NCI-H1417 (cell line): ENCODE results near the gene NAXE.
"Not testable (repeated sequence)": the region's sequence is repeated elsewhere in the genome, so short reads cannot be mapped to it uniquely, and the experiment has no call there.

Source experiments
- DNase-seq, 3 experiments: peaks; one replicate each; lab custom pipeline; 2025; lab: John Stamatoyannopoulos, UW

Gene NAXE

GRCh38 chr1:156593661-156593989 is 2.0 kb downstream of the NAXE start:
- no peak for DNase-seq

- DNase-seq, result no peak
These were observed 2.6 kb downstream of the NAXE start for GRCh38 chr1:156594190-156594589.

- no peak for DNase-seq
These were observed 3.4 kb downstream of the NAXE start for GRCh38 chr1:156595016-156595415.

GRCh38 chr1:156596426-156596825 is 4.8 kb downstream of the NAXE start:
- no peak for DNase-seq

- no peak for DNase-seq
These were observed 6.5 kb downstream of the NAXE start for GRCh38 chr1:156598125-156598524.

GRCh38 chr1:156598731-156599432 is 7.3 kb downstream of the NAXE start:
- DNase-seq, result no peak

- no peak for DNase-seq
These were observed 8.2 kb downstream of the NAXE start for GRCh38 chr1:156599811-156600210.

DNA sequence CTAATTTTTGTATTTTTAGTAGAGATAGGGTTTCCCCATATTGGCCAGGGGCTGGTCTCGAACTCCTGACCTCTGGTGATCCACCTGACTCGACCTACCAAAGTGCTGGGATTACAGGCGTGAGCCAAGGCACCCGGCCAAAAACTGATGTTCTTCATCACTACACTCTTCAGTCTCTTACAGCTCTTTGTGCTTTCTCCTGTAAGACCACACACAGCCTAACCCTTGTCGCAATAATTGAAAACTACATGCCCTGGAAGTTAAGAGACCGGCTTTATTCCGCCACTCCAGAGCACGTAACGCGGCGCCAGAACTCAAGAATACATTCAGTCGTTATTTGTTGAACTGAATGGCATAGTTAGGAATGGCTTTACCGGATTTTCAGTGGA is 9.2 kb downstream of the NAXE start:
- DNase-seq, result no peak

- DNase-seq, result peak; percentile 89 to 92 (median 91)
These were observed 9.7 kb downstream of the NAXE start, which contains the start of gene GPATCH4 for GRCh38 chr1:156601122-156601830. Gene GPATCH4, minus strand, starts transcription at chr1:156601479.

DNA sequence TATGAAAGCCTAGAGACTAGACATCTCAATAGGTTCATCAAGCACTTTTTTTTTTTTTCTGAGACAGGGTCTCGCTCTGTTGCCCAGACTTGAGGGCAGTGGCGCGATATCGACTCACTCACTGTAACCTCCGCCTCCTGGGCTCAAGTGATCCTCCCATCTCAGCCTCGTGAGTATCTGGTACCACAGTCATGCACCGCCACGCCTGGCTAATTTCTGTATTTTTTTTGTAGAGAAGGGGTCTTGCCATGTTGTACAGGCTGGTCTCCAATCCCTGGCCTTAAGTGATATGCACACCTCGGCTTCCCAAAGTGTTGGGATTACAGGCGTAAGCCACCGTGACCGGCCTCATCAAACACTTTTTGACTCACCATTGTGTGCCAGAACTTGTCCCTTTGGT is 10.3 kb downstream of the NAXE start:
- DNase-seq, result peak in 1 of 3 experiments; percentile 44

- DNase-seq, result no peak
These were observed 11.0 kb downstream of the NAXE start for GRCh38 chr1:156602557-156602993.

- DNase-seq, result not testable (repeated sequence)
These were observed 15.8 kb downstream of the NAXE start for GRCh38 chr1:156607344-156607743.

DNA sequence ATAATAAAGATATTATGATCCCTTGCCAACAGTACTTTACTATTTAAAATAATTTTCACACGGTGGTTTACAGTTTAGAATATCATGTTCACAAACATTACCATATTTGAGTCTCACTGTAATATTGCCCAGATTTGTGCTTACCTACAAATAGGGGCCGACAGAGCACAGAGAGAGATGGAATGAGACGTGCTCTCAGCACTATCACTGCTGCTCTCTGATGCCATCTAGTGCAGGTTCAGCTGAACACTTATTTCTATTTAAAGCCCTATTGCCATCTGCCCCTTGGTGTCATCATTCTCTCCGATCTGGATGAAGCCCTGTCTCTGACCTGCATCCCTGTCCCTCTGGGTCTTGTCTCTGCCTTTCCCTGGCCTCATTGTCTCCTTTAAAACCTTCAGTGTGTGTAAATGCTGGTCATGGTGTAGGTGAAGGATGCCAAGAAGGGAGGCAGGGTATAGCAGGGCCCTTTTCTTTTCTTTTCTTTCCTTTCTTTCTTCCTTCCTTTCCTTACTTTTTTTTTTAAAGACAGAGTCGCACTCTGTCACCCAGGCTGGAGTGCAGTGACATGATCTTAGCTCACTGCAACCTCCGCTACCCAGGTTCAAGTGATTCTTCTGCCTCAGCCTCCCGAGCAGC is 16.6 kb downstream of the NAXE start:
- DNase-seq, result peak; percentile 63 to 87 (median 86)

DNA sequence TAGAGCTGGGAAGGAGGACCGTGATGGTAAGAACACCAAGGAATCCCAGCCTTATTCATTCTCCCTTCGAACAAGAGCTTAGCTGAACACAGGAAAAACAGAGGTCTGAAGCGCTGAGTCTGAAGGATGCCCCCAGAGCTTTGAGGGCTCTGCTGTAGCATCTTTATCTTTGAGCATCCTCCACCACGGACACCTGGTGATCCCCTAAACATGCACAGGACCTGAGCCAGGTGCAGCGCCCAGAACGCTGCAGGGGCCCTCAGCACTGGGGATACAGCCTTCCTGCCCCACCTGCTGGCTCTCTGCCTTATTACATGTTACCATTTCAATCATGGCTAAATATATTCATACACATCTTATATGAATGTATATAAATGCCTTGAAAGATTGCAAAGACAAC is 17.4 kb downstream of the NAXE start:
- peak; percentile 64 to 84 (median 69) for DNase-seq

GRCh38 chr1:156610072-156610471 is 18.5 kb downstream of the NAXE start:
- not testable (repeated sequence) for DNase-seq

DNA sequence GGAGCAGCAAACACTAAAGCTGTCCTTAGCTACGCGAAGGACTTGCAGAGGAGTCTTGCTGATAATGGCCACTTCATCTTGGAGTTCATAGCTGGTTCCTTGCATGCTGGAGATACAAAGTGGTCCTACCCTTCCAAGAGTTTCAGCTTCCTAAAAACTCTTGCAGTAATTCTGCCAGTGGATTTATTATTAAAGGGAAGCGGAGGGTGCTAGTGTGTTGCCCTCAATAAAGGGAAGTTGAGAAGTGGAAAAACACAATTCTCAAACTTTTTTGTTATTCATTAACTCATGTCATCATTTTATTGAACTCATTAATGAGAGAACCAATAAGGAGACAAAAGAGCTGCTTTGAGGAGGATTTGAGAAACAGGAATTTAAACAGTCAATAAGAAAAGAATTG is 21.1 kb downstream of the NAXE start:
- DNase-seq, result no peak

GRCh38 chr1:156615946-156616345 is 24.4 kb downstream of the NAXE start:
- no peak for DNase-seq

DNA sequence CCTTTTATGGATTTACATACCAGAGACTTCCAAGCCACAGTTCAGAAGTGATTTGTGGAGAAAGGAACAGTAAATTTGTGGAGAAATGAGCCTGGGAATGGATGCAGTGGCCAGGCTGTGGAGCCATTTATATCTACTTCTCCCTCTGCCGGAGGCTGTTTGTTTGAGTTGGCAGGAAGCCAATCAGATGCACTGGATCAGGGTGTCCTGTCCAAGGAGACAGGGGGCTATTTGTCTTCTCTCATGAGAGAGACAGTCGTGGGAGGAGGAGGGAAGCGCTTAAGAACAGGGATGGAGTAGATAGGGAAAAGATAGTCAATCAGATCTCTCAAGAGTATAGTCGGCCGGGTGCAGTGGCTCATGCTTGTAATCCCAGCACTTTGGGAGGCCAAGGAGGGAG is 24.9 kb downstream of the NAXE start:
- peak; percentile 73 to 92 (median 91) for DNase-seq

DNA sequence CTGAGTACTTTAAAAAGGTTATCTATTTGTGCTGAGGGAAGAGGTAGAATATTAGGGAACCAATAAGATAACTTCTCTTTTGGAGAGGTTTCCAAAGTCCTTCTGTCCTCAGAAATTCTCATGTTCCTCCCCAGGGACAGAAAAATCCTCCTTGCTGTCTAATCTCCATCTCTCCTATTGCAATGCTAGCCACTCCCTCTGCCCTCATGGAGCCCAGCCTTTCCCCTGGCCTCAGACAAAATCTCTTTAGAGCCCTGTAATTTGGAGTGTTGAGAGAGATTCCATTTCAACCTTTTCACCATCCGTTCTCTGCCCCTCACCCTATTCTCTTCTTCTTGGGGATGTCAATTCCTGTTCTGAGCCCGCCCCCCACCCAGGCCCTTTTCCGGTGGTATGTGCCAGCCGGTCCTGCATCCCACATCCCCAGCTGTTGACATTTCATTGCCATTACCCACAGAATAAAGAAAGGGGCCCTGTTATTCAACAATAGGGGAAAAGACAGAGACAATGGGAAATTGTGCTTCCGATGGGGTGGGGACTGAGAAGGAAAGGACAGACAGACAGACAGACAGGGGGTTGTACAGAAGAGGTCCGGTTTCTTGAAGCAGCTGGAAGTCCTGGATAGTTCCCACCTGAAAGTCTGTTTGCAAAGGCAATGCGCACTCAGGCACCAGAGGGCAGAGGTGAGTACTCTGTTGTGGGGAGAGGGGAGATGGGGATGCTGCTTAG is 27.4 kb downstream of the NAXE start, which contains the start of gene HAPLN2:
Gene HAPLN2 (plus strand): TSS at position 563 of the 729 bp plus-strand sequence. CDS start 4,076 bp downstream, outside the sequence.
- peak; percentile 42 to 61 (median 50) for DNase-seq

- DNase-seq, result no peak
These were observed 28.0 kb downstream of the NAXE start for GRCh38 chr1:156619582-156619955.

- no peak for DNase-seq
These were observed 31.2 kb downstream of the NAXE start for GRCh38 chr1:156622581-156623297.
